GM04504 (cell line): ENCODE data around the gene BLMH.
"Not testable (repeated sequence)": the region's sequence is repeated elsewhere in the genome, so short reads cannot be mapped to it uniquely, and the experiment has no call there.

Experiments
- DNase-seq: peaks from one replicate; pipeline ENCODE4 v3.0.0-alpha.2; 2012; ENCODE audit warnings: low read depth

BLMH gene

GRCh38 chr17:30229012-30229411 is 62.7 kb downstream of the BLMH start:
- no peak for DNase-seq

DNA sequence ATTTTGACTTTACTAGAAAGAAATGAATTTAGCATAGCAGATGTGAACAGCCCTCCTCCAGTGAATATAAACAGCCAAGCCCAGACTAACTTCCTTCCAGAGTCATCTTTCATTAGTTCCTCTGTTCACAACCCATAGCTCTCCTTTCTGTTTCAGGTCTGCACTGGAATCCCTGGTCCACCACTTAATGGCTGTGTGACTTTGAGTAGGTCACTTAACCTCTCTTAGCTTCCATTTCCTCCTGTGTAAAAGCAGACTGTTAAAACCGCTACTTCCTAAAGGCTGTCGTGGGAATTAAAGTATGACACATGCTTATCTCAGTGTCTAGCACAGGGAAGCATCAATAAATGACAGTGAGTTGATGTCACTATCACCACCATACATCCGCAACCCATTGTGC is 63.7 kb downstream of the BLMH start:
- DNase-seq = no peak

GRCh38 chr17:30226878-30227277 is 64.9 kb downstream of the BLMH start:
- DNase-seq = no peak

DNA sequence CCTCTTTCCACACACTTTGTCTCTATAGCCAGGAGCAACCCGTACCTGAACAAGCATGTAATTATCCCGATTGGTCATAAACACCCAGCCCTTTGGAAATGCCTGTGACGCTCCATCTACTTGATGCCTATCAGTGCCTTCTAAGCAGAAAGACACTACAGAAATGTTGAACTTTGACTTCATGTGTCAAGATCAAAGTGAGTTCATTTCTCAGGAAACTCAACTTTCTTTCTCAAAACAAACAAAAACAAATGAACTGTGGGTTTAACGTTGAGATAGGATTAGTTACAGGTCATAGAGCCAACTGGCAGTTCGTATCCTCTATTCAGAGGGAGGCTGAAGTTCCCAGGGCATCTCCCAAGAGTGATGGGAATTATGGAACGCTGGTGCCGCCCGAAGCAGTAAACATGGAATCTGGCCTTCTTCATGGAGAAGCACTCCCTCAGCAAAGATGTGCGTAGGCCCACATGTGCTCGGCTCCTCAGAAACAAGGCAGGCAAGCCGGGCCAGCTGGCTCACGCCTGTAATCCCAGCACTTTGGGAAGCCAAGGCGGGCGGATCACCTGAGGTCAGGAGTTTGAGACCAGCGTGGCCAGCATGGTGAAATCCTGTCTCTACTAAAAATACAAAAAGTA is 65.7 kb downstream of the BLMH start:
- DNase-seq = no peak

DNA sequence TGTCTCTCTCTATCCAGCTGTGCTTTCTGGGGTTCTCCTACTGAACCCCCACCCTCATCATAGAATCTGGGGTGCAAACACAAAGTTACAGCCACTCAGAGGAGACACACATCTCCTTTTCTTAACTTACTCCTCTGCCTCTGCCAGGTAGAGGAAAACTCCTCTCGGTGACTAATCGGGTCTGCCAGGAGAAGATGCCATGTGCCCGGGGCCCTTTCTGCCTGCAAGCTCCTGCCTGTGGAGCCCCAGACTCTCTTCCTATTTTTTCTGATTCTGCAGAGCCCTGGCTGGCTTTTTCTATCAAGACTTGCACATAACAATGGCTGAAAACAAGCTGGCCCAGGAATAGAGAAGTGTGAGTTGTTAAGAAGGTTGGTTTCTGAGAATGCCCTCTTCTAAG is 66.6 kb downstream of the BLMH start:
- DNase-seq = no peak

GRCh38 chr17:30224419-30224960 is 67.3 kb downstream of the BLMH start:
- DNase-seq = no peak

- no peak for DNase-seq
Measured at GRCh38 chr17:30222721-30223175, 69.0 kb downstream of the BLMH start.

DNA sequence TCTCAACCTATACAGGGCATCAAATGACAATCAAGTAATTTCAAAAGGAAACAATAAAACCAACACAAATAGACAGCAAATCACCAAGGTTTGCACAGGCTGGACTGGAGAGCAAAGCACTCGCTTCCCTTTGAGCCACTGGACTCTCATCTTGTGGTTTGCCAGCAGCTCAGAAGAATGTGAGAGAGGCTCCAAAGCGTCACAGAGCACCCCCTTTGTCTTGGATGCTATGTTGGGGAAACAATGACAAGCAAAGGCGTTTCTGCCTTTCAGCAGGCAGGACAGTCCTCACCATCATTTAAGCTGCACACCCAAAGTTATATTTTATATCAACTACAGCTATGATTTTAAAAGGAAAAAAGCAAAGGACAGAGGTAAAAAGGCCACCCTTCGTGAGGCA is 69.5 kb downstream of the BLMH start:
- no peak for DNase-seq

- no peak for DNase-seq
Measured at GRCh38 chr17:30221346-30221745, 70.4 kb downstream of the BLMH start.

DNA sequence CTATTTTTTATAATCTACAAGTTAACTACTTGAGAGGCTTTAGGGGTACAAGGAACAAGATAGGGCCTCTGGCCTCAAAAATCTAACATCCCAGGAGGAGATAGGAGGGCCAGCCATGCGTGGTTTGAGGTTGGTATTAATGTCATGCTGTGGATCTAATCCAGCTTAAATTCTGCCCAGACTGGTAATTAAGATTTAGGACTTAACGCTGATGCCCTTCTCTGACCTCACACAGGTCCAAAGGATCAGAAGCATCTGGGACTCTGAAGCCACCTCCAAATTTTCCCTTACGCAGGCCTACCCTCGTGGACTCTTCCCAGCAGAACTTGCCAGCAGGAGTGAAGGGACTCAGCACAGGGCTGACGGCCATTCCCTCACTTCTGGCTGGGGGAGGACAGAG is 71.3 kb downstream of the BLMH start:
- no peak for DNase-seq

GRCh38 chr17:30219833-30220232 is 71.9 kb downstream of the BLMH start:
- no peak for DNase-seq

- no peak for DNase-seq
Measured at GRCh38 chr17:30219315-30219714, 72.4 kb downstream of the BLMH start.

DNA sequence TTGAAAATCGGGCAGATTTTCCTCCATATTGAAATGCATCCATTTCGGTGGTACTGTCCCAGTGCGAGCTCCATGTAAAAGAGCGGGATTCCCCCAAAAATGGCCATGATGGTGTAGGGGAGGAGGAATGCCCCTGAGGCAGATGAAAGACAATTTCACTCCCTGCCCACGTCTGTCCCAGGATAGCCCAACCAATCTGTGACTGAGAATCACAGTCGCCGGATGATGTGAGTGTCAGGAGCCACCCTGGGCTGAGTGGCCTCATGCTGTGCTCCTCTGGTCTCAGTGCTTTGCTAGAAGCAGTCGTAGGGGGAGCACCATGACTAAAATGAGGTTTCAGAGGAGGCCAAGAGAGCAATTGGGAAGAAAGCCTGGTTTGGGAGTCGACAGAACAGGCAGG is 72.9 kb downstream of the BLMH start:
- DNase-seq = no peak

DNA sequence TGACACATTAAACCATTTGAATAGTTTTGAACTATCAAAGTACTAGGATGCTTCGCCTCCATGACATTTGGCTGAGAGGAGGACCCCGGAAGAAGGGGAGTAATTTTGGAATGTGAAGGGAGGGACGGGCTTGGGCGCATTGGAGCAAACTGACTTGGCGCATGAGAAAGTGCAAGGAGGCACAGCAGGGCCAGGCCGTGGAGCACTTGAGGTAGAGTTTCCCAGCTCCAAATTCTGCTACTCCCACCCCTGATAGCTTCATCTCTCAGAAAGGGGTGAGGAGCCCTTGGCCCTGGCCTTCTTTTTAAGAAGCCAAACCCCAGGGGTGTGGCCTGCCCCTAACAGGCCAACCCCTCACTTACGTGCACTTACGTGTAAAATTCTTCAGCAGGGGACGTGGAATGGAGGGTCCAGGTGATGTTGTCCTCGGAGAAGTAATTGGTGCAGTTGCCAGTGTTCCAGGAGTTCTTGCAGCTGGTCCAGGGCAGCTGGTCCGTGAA is 73.9 kb downstream of the BLMH start:
- no peak for DNase-seq

DNA sequence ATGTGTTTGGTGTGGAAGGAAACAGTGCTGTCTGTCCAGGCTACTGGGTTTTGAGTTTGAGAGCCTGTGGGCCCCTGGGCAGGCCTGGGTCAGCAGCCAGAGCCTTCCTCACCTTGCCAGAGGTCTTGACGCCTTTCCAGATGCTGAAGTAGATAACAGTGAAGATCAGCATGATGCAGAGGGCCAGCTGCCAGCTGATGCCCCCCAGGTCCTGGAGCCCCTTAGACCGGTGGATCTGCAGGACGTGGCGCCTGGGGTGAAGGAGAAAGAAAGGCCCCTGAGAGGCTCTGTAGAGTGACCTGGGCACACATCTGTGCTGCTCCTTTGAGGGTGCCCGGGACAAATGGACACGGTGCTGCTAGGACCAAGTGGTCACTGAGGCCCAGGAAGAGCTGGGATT is 74.7 kb downstream of the BLMH start:
- DNase-seq = no peak

GRCh38 chr17:30212750-30213149 is 79.0 kb downstream of the BLMH start:
- no peak for DNase-seq

DNA sequence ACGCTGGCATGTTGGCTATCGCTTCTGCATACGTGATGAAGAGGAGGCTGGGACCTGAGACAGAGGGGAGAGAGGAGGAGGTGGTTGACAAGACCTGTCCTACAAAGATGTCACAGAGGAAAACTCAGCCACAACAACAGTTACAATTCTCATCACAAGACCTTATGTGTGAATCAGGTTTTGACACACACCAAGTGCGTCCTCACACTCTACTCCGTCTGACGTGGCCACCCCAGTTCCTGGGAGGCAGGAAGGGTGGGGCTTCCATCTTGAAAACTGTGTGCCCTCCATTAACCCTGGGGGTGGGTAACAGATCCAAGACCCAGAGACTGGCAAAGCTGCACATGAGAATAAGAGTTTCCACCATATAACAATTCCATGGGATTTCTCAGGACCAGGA is 80.4 kb downstream of the BLMH start:
- DNase-seq = no peak

DNA sequence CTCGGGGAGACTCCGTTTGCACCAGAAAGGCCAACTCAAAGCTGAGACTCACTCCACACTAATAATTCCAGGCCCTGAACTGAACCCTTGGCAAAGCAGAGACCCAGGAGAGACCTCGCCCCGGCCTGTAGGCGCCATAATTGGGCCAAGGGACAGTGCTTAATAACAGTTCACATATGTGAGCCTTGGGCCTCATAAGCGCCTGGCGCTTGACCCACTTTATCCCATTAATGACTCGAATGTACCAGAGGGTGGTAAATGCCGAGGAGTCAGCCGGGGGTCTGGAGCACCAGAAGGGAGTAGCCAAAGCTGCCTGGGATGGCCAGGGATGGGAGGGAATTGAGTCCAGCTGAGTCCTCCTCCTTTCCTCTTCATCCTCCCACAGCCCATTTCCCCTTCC is 80.8 kb downstream of the BLMH start:
- DNase-seq = no peak

- DNase-seq = no peak
Measured at GRCh38 chr17:30210366-30210765, 81.4 kb downstream of the BLMH start.

DNA sequence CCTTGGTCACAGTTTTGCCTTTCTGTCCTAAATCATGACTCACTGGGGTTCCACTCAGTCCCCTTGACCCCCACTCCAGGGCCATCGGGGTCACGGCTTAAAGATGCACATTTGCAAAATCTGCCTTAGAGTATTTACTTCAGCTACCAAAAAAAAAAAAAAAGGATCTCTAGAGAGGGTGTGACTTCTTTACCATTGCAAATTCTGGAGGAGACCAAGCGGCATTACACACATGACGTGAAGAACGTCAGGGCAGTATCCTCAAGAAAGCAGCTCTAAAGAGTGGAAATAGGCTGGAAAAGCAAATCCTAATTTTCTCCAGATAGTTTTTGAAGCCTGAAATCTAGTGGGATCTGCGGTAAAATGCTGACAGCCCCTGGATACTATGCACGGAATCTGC is 81.8 kb downstream of the BLMH start:
- no peak for DNase-seq

DNA sequence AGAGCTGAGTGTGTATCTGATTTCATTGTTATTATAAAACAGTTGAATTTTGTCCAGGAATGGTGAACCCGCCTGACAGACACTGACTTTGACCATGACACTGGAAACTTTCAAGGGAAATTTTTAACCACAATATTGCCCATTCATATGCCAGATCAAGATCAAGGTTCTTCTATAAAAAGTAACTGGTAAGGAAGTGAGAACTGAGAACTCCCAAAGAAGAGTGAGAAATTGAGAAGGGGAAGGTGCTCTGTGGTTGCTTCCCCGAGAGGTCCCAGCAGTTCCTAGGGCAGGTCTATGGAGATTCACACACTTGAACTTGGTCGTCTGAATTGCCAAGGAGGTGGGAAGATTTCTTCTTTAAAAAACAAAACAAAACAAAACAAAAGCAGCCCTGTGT is 83.5 kb downstream of the BLMH start:
- DNase-seq = no peak

- DNase-seq = no peak
Measured at GRCh38 chr17:30207655-30208054, 84.1 kb downstream of the BLMH start.

GRCh38 chr17:30203471-30203981 is 88.2 kb downstream of the BLMH start:
- no peak for DNase-seq

DNA sequence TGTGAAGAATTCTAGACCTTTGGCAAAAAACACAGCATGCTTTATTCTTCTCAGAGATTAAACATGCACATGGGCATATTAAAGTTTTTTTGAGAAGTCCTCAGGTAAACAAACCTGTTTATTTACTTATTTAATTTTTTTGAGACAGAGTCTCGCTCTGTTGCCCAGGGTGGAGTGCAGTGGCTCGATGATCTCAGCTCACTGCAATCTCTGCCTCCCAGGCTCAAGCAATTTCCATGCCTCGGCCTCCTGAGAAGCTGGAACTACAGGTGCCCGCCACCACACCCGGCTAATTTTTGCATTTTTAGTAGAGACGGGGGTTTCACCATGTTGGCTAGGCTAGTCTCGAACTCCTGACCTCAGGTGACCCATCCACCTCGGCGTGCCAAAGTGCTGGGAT is 91.1 kb downstream of the BLMH start:
- DNase-seq = not testable (repeated sequence)
